NCI-H82 treated with DMSO at 0.1 percent for 48 hours (cell line): Measurements from ENCODE around the gene NUTM2G.
"Not testable (repeated sequence)": the region's sequence is repeated elsewhere in the genome, so short reads cannot be mapped to it uniquely, and the experiment has no call there.

Experiments
- DNase-seq: peaks from one replicate; lab custom pipeline; 2025; ENCODE audit not compliant: unreplicated experiment; lab: John Stamatoyannopoulos, UW

NUTM2G gene

DNA sequence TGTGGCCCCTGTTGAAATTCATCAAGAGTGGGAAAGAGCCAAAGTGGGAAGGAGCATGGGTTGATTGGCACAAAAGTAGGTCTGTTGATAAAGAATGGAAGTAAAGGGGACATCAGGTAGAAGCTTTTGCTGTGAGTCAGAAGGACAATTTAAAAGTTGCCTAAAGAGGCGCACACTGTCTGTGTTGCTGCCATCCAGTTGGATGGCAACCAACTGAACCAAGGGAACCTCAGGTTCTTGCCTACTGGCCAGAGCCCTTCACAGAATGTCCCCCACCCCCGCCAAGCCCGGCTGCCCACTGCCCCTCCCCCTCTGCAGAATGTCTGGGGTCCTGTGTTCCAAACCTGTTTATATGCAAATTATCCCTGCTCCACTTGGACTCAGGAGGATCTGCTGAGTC, at the start of gene NUTM2G:
Gene NUTM2G (plus strand): TSS at position 301 of the 400 bp plus-strand sequence. CDS start 182 bp downstream, outside the sequence.
- not testable (repeated sequence) for DNase-seq

DNA sequence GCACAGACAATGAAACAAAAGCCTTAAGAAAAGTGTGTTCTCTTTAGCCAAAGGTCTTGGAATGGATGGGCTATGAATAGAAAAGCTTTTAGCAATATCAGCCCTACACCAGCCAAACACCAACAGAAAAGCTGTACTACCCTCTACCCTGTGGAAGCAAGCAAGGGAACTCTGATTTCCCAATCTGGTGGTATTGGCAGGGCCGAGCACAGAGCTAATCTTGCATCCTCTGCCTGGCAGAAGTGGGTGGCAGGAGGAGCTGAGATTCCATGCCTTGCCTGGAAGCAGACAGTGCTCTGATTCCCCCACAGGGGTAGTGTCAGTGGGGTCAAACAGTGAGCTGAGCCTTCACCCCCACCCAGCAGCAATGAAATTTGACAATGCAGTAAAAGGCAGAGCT, 44.7 kb upstream of the NUTM2G start:
- no peak for DNase-seq

DNA sequence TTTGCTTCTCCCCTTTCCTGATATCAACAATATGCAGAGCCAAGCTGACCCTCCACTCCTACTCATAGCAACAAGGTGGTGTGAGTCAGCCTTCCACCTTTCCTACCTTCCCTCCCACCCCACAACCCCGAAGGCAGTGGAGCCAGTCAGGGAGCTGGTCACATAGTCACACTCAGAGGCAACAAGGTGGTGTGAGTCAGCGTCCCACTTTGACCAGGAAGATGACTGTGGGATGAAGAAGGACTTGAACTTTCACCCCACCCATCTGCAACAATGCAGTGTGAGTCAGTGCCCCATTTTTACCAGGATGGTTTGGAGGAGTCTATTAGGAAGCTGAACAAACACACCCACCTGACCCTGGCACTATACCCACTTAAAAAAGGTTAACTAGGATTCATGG, 44.2 kb upstream of the NUTM2G start:
- no peak for DNase-seq

DNA sequence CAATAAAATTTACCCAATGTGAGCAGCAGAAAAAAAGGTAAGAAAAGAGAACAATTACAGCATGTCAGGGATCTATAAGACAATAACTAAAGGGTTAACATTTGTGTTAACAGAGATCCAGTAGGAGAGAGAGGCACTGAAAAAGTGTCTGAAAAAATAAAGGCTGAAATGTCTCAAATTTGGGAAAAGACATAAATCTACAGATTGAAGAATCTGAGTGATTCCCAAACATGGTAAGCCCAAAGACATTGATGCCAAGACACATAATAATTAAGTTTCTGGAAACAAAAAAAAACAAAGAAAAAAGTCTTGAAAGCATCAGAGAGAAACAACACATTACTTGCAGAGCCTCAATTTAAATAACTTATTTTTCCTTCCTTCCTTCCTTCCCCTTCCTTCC, 43.2 kb upstream of the NUTM2G start:
- DNase-seq, result no peak

DNA sequence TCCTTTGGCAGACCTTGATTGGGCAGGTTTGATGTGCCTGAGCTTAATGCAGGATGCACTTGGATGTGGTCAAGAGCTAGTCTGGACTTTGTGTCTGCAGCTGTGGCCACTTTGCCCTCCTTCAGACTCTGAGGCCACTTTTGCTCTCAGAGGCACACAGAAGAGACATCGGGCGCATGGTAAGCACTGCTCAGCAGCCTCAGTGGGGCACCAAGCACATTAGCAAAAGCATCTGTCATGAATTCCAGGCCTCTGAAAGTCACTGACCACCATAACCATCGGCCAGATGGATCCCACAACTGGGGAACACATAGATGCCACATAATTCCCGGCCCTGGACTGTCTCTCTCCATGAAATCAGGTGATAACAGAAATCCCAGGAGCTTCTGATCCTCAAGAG, 40.1 kb upstream of the NUTM2G start:
- no peak for DNase-seq

GRCh38 chr9:96892131-96892530, 36.5 kb upstream of the NUTM2G start:
- no peak for DNase-seq

DNA sequence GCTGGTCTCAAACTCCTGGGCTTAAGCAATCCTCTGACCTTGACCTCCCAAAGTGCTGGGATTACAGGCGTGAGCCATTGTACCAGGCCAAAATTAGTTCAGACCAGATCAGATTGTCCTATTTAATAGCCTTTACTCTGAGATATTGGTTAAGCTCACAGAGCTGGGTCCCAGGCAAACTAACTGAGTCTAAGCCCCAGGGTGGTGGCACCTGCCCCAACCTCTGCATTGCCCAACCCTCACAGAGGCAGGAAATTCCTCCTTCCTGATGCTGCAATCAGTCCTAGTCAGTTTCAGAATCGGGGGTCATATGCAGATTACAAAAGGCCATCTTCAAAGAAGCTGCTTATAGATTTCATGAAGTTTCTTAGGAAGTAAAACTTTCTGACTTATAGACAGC, 28.6 kb upstream of the NUTM2G start:
- not testable (repeated sequence) for DNase-seq

- not testable (repeated sequence) for DNase-seq
Measured at GRCh38 chr9:96904947-96905722, 23.5 kb upstream of the NUTM2G start.

DNA sequence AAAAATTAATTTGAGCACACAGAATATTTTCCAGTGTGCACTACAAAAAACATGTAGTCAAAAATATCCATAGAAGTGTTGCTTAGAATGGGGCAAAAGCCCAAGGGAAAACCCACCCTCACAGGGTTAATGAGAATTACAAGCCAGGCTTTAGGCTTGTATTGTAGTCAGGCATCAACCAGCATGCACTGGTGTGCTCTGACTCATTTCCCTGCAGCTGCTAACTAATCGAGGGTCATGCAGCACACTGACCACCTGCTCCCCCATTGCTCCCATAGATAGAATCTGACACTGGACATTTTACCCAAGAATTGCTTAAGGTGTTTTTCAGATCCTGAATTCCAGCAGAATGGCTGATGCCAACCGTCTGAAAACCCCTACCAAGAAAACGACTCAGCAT, 20.2 kb upstream of the NUTM2G start:
- DNase-seq, result not testable (repeated sequence)

DNA sequence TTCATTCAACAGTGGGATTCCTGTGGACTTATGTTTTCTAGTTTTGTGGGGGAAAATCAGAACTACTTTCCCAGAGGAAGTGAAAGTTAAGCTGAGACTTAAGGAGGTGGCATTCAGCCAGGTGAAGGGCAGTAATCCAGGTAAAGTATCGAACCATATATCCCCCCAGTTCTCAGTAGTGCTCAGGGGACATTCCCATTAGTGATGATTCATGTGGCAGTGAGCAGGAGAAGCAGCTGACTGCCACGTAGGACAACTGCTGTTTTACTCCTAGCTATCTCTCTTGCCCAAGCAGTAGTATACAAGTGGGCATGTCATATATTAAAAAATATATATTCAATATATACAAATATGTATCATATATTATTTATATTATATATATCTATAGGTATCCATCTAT, 13.1 kb upstream of the NUTM2G start:
- DNase-seq, result not testable (repeated sequence)

DNA sequence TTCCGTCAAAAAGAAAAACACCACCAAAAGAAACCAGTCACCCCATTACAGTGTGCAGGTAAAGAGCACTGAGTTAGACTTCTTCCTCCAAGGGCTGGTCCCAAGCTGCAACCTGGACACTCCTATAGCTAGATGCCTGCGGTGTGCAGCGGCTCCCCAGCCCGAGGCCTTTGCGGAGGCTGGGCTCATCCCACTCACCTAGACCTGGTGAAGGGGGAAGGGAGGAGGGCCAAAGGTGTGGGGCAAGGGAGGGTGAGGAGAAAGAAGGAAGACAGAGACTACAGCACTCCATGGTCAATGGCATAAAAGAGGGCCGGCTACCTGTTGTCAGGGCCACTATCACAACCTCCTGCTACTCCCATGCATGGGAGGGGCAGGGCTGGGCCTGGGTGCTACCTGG, 12.1 kb upstream of the NUTM2G start:
- not testable (repeated sequence) for DNase-seq

GRCh38 chr9:96918550-96918949, 10.1 kb upstream of the NUTM2G start:
- DNase-seq, result not testable (repeated sequence)

DNA sequence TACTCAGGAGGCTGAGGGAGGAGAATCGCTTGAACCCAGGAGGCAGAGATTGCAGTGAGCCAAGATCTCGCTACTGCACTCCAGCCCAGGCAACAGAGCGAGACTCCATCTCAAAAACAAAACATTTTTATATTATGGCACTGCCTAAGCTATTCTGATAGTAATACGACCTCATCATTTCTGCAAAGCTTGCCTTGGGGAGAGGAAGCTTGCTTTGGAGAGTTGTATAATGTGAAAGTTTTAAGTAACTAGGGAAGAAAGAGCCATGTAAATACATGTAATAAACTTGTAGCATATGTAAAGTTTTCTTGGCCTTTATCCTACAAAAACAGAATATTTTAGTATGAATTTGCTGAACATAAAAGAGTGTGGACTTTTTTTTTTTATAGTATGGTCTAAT, 7.8 kb upstream of the NUTM2G start:
- DNase-seq, result not testable (repeated sequence)

DNA sequence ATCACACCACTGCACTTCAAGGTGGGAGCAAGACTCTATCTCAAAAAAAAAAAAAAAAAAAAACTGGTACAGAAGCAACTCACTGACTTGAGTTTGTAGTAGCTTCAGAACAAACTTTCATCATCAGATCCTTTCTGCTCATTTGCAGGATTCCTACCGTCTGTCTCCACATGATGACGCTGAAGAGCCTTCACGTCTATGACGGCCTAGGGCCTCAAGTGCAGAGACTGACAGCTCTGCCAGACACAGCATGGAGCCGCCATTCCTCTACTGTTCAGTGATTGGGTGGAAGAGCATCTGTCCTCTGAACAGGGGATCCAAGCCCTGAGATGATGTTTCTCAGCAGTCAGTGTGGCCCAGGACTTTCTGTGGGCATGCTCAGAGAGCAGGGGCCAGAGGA, 3.1 kb upstream of the NUTM2G start:
- DNase-seq, result not testable (repeated sequence)

DNA sequence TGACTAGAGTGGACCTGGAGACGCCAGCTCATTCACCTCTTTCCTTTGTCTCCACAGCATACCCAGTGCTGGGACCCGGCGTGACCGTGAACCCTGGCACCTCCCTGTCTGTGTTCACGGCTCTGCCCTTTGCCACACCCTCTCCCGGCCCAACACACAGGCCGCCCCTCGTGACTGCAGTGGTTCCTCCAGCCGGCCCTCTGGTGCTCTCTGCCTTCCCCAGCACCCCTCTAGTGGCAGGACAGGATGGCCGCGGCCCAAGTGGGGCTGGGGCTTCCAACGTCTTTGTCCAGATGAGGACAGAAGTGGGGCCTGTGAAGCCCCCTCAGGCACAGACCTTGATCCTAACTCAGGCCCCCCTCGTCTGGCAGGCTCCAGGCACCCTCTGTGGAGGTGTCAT, 3.0 kb downstream of the NUTM2G start:
- not testable (repeated sequence) for DNase-seq

- not testable (repeated sequence) for DNase-seq
Measured at GRCh38 chr9:96934097-96934496, 5.5 kb downstream of the NUTM2G start.

GRCh38 chr9:96934706-96935105, 6.1 kb downstream of the NUTM2G start:
- DNase-seq, result not testable (repeated sequence)

DNA sequence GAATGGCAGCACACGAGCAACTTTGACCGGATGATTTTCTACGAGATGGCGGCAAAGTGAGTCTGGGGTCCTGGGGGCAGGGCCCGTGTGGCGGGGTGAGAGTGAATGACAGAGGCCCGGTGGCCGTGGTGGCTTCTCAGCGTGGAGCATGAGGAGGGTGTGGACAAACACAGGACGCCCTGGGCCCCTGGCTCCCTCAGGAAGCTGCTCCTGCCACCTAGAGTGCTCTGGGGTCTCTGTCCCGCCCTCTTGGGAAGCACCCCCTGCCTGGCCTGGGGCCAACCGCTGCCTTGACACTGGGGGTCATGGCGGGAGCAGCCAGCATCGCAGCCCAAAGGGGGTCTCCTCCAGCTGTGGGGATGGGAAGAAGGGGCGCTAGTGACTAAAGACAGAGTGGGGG, 6.8 kb downstream of the NUTM2G start:
- DNase-seq, result not testable (repeated sequence)

GRCh38 chr9:96937442-96937841, 8.8 kb downstream of the NUTM2G start:
- not testable (repeated sequence) for DNase-seq

- not testable (repeated sequence) for DNase-seq
Measured at GRCh38 chr9:96938957-96939665, 10.5 kb downstream of the NUTM2G start.

GRCh38 chr9:96940982-96941381, 12.3 kb downstream of the NUTM2G start:
- not testable (repeated sequence) for DNase-seq

- not testable (repeated sequence) for DNase-seq
Measured at GRCh38 chr9:96941628-96942027, 13.0 kb downstream of the NUTM2G start.
